Hepatocyte (in vitro differentiated cells): ENCODE data around the gene TAF8. TPM values are rescaled to one million over a fixed set of nuclear protein-coding genes. Genes with fewer than 3 reads are reported as not detected.

Experiments used
- DNase-seq: peaks from one replicate; pipeline ENCODE4 v3.0.0-alpha.2; 2016; ENCODE audit warnings: low spot score
- H2AFZ ChIP-seq: fragments of 200-600 bp; sonication (generic); 2 replicates; pipeline ENCODE4 v1.6.0; 2016; ENCODE audit warnings: antibody characterized with exemption, mild to moderate bottlenecking
- H3K27ac ChIP-seq: fragments of 200-600 bp; sonication (generic); 2 replicates; pipeline ENCODE4 v1.5.1; 2016; ENCODE audit warnings: mild to moderate bottlenecking
- H3K27me3 ChIP-seq: fragments of 200-600 bp; sonication (generic); 2 replicates; pipeline ENCODE4 v1.6.1; 2016
- H3K36me3 ChIP-seq: fragments of 200-600 bp; sonication (generic); replicated peaks from 2 replicates; pipeline ENCODE4 v1.5.1; 2016; ENCODE audit warnings: low read depth; ENCODE audit not compliant: insufficient read depth
- H3K4me1 ChIP-seq: fragments of 200-600 bp; sonication (generic); 2 replicates; pipeline ENCODE4 v1.5.1; 2016; ENCODE audit warnings: mild to moderate bottlenecking, moderate library complexity; ENCODE audit not compliant: insufficient read depth
- H3K4me2 ChIP-seq: fragments of 200-600 bp; sonication (generic); 2 replicates; pipeline ENCODE4 v1.6.0; 2016
- H3K4me3 ChIP-seq: fragments of 200-600 bp; sonication (generic); 2 replicates; pipeline ENCODE4 v1.5.1; 2016; ENCODE audit warnings: mild to moderate bottlenecking
- H3K79me2 ChIP-seq: fragments of 200-600 bp; sonication (generic); 2 replicates; pipeline ENCODE4 v1.6.0; 2017; ENCODE audit warnings: mild to moderate bottlenecking
- H3K9me2 ChIP-seq: fragments of 200-600 bp; sonication (generic); replicated peaks from 2 replicates; pipeline ENCODE4 v1.6.0; 2017; ENCODE audit warnings: mild to moderate bottlenecking; ENCODE audit not compliant: insufficient read depth
- H3K9me3 ChIP-seq: fragments of 200-600 bp; sonication (generic); 2 replicates; pipeline ENCODE4 v1.5.1; 2016; ENCODE audit warnings: low read depth, mild to moderate bottlenecking
- H4K20me1 ChIP-seq: fragments of 200-600 bp; sonication (generic); 2 replicates; pipeline ENCODE4 v1.6.0; 2016; ENCODE audit warnings: mild to moderate bottlenecking; ENCODE audit not compliant: insufficient read depth, poor library complexity, severe bottlenecking
- EZH2 ChIP-seq: fragments of 200-600 bp; sonication (generic); IDR thresholded peaks from 2 replicates; pipeline ENCODE4 v1.6.1; 2016; ENCODE audit warnings: antibody characterized with exemption, mild to moderate bottlenecking, borderline replicate concordance
- EZH2phosphoT487 ChIP-seq: fragments of 200-600 bp; sonication (generic); IDR thresholded peaks from one replicate; pipeline ENCODE4 v1.6.1; 2018; ENCODE audit warnings: antibody characterized with exemption, mild to moderate bottlenecking, low read depth, moderate library complexity; ENCODE audit not compliant: unreplicated experiment, severe bottlenecking
- WGBS: methylation state at CpG from one replicate; pipeline ENCODE4 v1.1.6; 2016; ENCODE audit warnings: low lambda C conversion rate; ENCODE audit errors: missing lambda C conversion rate; 5-methylcytosine and 5-hydroxymethylcytosine counted together
- polyA plus RNA-seq: library from polyadenylated mRNA; unstranded; fragments of >200 nt; fragmentation: Nextera tagmentation; extraction: Ambion mirVana; gene quantifications from 2 replicates; pipeline ENCODE4 v1.2.1, GENCODE V29; 2016
- total RNA-seq: library from RNA; depleted of rRNA; stranded (reverse); fragments of >200 nt; gene quantifications from 2 replicates; pipeline ENCODE4 v1.2.3, GENCODE V29; 2014
- TF ChIP-seq, protein P1 (sequence below): fragments of 200-600 bp; sonication (generic); IDR thresholded peaks from 2 replicates; pipeline ENCODE4 v1.5.1; 2016; ENCODE audit warnings: antibody characterized with exemption, mild to moderate bottlenecking; ENCODE audit not compliant: poor library complexity

TAF8 gene
- total and polyA plus RNA-seq, 2 experiments from 2014 or later, result 14.0 to 25.1 TPM

DNA sequence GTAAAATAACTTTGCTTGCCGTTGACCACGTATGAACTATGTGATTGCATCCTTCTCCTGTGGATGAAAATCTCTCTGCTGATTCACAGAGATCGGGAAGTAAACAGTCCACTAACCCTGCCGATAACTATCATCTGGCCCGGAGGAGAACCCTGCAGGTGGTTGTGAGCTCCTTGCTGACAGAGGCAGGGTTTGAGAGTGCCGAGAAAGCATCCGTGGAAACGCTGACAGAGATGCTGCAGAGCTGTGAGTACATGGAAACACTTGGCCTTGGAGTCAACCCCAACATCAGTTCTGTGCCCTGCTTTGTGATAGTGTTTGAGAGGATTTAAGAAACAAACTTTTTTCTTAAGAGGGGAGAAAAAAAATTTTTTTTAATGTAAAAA lies 937 bp downstream of the TAF8 start:
- H3K9me3 ChIP-seq, result no peaks in the 10 kb centered on the region
- H4K20me1 ChIP-seq, result no peaks in the 10 kb centered on the region
- H3K79me2 ChIP-seq, result peaks cover 41% of the 10 kb centered on the region
- H3K36me3 ChIP-seq, result no peaks in the 10 kb centered on the region
- DNase-seq, result no peak
- peaks cover 26% of the 10 kb centered on the region for H3K4me1 ChIP-seq
- no peaks in the 10 kb centered on the region for H3K27me3 ChIP-seq
- peak overlapping the region; percentile 92 for H3K27ac ChIP-seq
- no peak overlapping the region for H2AFZ ChIP-seq
- peak overlapping the region; percentile 80 for H3K4me2 ChIP-seq
- peak overlapping the region; percentile 76 for H3K4me3 ChIP-seq
- TF ChIP-seq EZH2 (no peak), EZH2phosphoT487 (no peak)
- TF ChIP-seq, protein P1, sequence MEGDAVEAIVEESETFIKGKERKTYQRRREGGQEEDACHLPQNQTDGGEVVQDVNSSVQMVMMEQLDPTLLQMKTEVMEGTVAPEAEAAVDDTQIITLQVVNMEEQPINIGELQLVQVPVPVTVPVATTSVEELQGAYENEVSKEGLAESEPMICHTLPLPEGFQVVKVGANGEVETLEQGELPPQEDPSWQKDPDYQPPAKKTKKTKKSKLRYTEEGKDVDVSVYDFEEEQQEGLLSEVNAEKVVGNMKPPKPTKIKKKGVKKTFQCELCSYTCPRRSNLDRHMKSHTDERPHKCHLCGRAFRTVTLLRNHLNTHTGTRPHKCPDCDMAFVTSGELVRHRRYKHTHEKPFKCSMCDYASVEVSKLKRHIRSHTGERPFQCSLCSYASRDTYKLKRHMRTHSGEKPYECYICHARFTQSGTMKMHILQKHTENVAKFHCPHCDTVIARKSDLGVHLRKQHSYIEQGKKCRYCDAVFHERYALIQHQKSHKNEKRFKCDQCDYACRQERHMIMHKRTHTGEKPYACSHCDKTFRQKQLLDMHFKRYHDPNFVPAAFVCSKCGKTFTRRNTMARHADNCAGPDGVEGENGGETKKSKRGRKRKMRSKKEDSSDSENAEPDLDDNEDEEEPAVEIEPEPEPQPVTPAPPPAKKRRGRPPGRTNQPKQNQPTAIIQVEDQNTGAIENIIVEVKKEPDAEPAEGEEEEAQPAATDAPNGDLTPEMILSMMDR, result no peak
- H3K9me2 ChIP-seq, result no peaks in the 10 kb centered on the region
- WGBS, result 61% methylated on average over 8 of the region's 8 CpGs

DNA sequence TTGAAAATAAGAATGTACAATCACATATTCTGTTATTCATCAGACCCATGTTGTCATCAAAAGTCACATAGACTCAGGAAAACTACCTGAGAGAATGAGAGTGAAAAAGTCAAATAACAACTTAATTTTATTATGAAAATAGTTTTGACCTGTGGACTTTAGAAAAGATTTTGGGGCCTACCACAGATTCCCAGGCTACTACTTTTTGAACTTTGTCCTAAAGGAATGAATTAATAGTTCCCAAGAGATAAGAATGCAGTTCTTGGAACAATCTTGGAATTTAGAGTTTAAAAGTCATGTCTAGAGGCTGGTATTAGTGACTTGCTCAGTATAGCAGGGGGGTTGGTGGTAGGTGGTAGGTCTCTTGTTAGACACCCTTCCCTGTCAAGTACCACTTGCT lies 3.3 kb downstream of the TAF8 start:
- Histone ChIP-seq H4K20me1 (no peaks in the 10 kb centered on the region), H3K27me3 (no peaks in the 10 kb centered on the region), H2AFZ (no peak overlapping the region), H3K36me3 (peaks cover 4% of the 10 kb centered on the region), H3K27ac (peak overlapping the region; percentile 30), H3K9me2 (no peaks in the 10 kb centered on the region), H3K9me3 (no peaks in the 10 kb centered on the region), H3K4me1 (peaks cover 11% of the 10 kb centered on the region), H3K79me2 (peaks cover 35% of the 10 kb centered on the region), H3K4me2 (peak overlapping the region; percentile 80), H3K4me3 (no peak overlapping the region)
- no peak for DNase-seq
- TF ChIP-seq, protein P1, result no peak
- TF ChIP-seq EZH2phosphoT487, result no peak
- no peak for TF ChIP-seq EZH2

DNA sequence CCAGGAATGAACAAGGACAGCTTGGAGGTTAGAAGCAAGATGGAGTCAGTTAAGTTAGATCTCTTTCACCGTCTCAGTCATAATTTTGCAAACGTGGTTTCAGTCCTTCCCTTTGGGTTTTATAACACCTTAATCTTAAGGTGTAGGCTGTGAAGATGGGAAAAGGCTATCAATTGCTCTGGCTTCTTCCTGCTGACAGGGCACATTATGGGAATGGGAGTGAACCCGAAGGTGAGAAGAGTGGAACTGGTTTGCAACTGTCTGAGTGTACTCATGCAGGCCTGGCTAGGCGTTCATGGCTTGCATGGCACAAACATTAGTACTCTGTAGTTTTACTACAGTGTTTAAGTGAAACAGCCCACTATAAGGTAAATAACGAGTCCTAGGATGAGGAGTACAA lies 9.4 kb downstream of the TAF8 start:
- Histone ChIP-seq H3K9me3 (no peaks in the 10 kb centered on the region), H3K27ac (no peak overlapping the region), H2AFZ (no peak overlapping the region), H3K4me1 (no peaks in the 10 kb centered on the region), H3K27me3 (no peaks in the 10 kb centered on the region), H3K36me3 (peaks cover 4% of the 10 kb centered on the region), H3K4me2 (no peak overlapping the region), H4K20me1 (no peaks in the 10 kb centered on the region), H3K9me2 (no peaks in the 10 kb centered on the region), H3K4me3 (no peak overlapping the region), H3K79me2 (peaks cover 3% of the 10 kb centered on the region)
- TF ChIP-seq, protein P1, result no peak
- no peak for TF ChIP-seq EZH2
- TF ChIP-seq EZH2phosphoT487, result no peak
- DNase-seq, result no peak
- WGBS, result 98% methylated on average over 5 of the region's 5 CpGs

DNA sequence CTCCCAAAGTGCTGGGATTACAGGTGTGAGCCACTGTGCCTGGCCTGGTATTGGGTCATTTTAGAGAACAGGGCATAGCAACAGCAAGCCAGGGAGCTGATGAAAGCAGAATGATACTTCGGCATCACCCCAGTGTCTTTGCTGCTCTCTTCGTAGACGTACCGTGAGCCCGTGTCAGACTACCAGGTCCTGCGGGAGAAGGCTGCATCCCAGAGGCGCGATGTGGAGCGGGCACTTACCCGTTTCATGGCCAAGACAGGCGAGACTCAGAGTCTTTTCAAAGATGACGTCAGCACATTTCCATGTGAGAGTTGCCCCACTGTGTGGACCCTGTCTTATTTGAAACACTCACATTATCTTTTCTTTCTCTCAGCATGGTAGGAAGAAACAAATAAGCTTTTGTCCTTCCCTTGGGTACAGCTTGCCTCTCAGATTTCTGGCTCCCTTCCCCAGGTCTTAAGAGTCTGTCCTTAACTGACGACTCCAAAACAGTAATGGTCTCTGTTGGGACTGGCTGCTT lies 15.9 kb downstream of the TAF8 start:
- TF ChIP-seq EZH2phosphoT487 (no peak), EZH2 (no peak)
- TF ChIP-seq, protein P1, result no peak
- H4K20me1 ChIP-seq, result no peaks in the 10 kb centered on the region
- 98% methylated on average over 13 of the region's 13 CpGs for WGBS

More for the DNA sequence above, 15.9 kb downstream of the TAF8 start:
- Histone ChIP-seq H3K9me3 (no peaks in the 10 kb centered on the region), H3K9me2 (no peaks in the 10 kb centered on the region), H3K79me2 (no peaks in the 10 kb centered on the region), H3K4me3 (no peak overlapping the region), H3K4me2 (no peak overlapping the region), H2AFZ (no peak overlapping the region), H3K4me1 (no peaks in the 10 kb centered on the region), H3K27ac (no peak overlapping the region), H3K27me3 (no peaks in the 10 kb centered on the region), H3K36me3 (no peaks in the 10 kb centered on the region)
- DNase-seq, result no peak
